Brain microvascular endothelial cell (primary cell): ENCODE results near the gene GCNT2.
"Not testable (repeated sequence)": the region's sequence is repeated elsewhere in the genome, so short reads cannot be mapped to it uniquely, and the experiment has no call there.

Experiments
- DNase-seq: peaks from one replicate; pipeline ENCODE4 v3.0.0-alpha.2; 2020
- H3K27ac ChIP-seq: fragments of 250-450 bp; sonication (Bioruptor Pico); 2 replicates; pipeline ENCODE4 v1.5.1; 2020; ENCODE audit warnings: mild to moderate bottlenecking, moderate library complexity
- H3K27me3 ChIP-seq: fragments of 250-450 bp; sonication (Bioruptor Pico); replicated peaks from 2 replicates; pipeline ENCODE4 v1.5.1; 2020; ENCODE audit warnings: mild to moderate bottlenecking
- H3K36me3 ChIP-seq: fragments of 250-450 bp; sonication (Bioruptor Pico); replicated peaks from 2 replicates; pipeline ENCODE4 v1.5.1; 2020; ENCODE audit warnings: mild to moderate bottlenecking
- H3K4me3 ChIP-seq: 2 replicates; pipeline ENCODE4 v1.5.1; 2011; ENCODE audit warnings: low read depth, mild to moderate bottlenecking, control low read depth, low read length, moderate library complexity
- CTCF ChIP-seq: IDR thresholded peaks from 2 replicates; pipeline ENCODE4 v1.5.1; 2011; ENCODE audit warnings: low read depth, mild to moderate bottlenecking, moderate library complexity, low read length, control low read depth, inconsistent platforms; ENCODE audit errors: missing control alignments
- in situ Hi-C: cut with HindIII; loops from 2 replicates; pipeline ENCODE4 v1.10.0; 2017; ENCODE audit warnings: low sequenced_read_pairs, low pct_ligation_motif_present

Gene GCNT2

GRCh38 chr6:10595731-10596664 is 74.8 kb downstream of the GCNT2 start:
- Histone ChIP-seq H3K36me3 (no peaks in the 10 kb centered on the region), H3K27ac (no peak overlapping the region), H3K27me3 (no peaks in the 10 kb centered on the region), H3K4me3 (no peak overlapping the region)
- peak; percentile 11 for DNase-seq
- in situ Hi-C loops, result no loop called here
- TF ChIP-seq CTCF, result no peak

- in situ Hi-C loops, result no loop called here
- no peak for TF ChIP-seq CTCF
- DNase-seq, result no peak
- H3K27me3 ChIP-seq, result no peaks in the 10 kb centered on the region
- no peaks in the 10 kb centered on the region for H3K36me3 ChIP-seq
- no peak overlapping the region for H3K4me3 ChIP-seq
- H3K27ac ChIP-seq, result no peak overlapping the region
These were observed 76.4 kb downstream of the GCNT2 start for GRCh38 chr6:10597499-10598001.

GRCh38 chr6:10598084-10598960 is 77.2 kb downstream of the GCNT2 start:
- no peak for TF ChIP-seq CTCF
- H3K27ac ChIP-seq, result no peak overlapping the region
- no peaks in the 10 kb centered on the region for H3K36me3 ChIP-seq
- H3K4me3 ChIP-seq, result no peak overlapping the region
- in situ Hi-C loops, result no loop called here
- DNase-seq, result no peak
- H3K27me3 ChIP-seq, result no peaks in the 10 kb centered on the region

- Histone ChIP-seq H3K4me3 (no peak overlapping the region), H3K27me3 (no peaks in the 10 kb centered on the region), H3K27ac (no peak overlapping the region), H3K36me3 (no peaks in the 10 kb centered on the region)
- in situ Hi-C loops, result no loop called here
- DNase-seq, result no peak
- no peak for TF ChIP-seq CTCF
These were observed 77.9 kb downstream of the GCNT2 start for GRCh38 chr6:10599046-10599445.

- H3K36me3 ChIP-seq, H3K27ac ChIP-seq, H3K27me3 ChIP-seq, H3K4me3 ChIP-seq, in situ Hi-C loops, DNase-seq: not testable (repeated sequence)
These were observed 79.5 kb downstream of the GCNT2 start for GRCh38 chr6:10600681-10601080.

GRCh38 chr6:10603219-10603618 is 82.1 kb downstream of the GCNT2 start:
- Histone ChIP-seq H3K27me3 (no peaks in the 10 kb centered on the region), H3K4me3 (no peak overlapping the region), H3K27ac (no peak overlapping the region), H3K36me3 (no peaks in the 10 kb centered on the region)
- no peak for DNase-seq
- TF ChIP-seq CTCF, result no peak
- in situ Hi-C loops, result no loop called here
